CD4-positive, alpha-beta T cell (primary cell): Measurements from ENCODE around the gene RMRP. TPM values are rescaled to one million over a fixed set of nuclear protein-coding genes. Genes with fewer than 3 reads are reported as not detected.

Experiments used
- ATAC-seq: fragments of 200-7000 bp; cut with Tn5 transposase; one replicate; pipeline ENCODE4 v1.10.0; 2022; ENCODE audit warnings: mild to moderate bottlenecking; ENCODE audit not compliant: poor library complexity
- CTCF ChIA-PET: fragments of 350-600 bp; sonication (Branson Sonifier 250); formaldehyde crosslinking; loops from one replicate; lab custom pipeline; 2021; ENCODE audit warnings: antibody characterized with exemption, inconsistent platforms; lab: Charles Lee
- POLR2A ChIA-PET: fragments of 350-600 bp; sonication (Branson Sonifier 250); formaldehyde crosslinking; loops from one replicate; lab custom pipeline; 2021; ENCODE audit warnings: antibody characterized with exemption, inconsistent platforms; lab: Charles Lee
- DNase-seq, 14 experiments: peaks; one replicate each; pipeline ENCODE4 v3.0.0-alpha.2; 2013 to 2020; ENCODE audit warnings: mixed read lengths in 2 of 14
- H3K27ac ChIP-seq, 2 donors: one replicate each; pipeline versions ENCODE4 v1.5.1 to v1.7.0; 2013; ENCODE audit warnings: low read length in 2 of 2, low read depth in 1 of 2, mild to moderate bottlenecking in 1 of 2
- H3K27me3 ChIP-seq, 2 experiments: 1 replicate in 1 of 2; 2 replicates in 1 of 2; pipeline versions ENCODE4 v1.6.1 to v1.7.0; 2013; ENCODE audit warnings: low read length in 2 of 2, control low read depth in 1 of 2, mild to moderate bottlenecking in 1 of 2, moderate library complexity in 1 of 2; ENCODE audit not compliant: insufficient read depth in 2 of 2, control insufficient read depth in 1 of 2
- H3K36me3 ChIP-seq: one replicate; pipeline ENCODE4 v1.6.1; 2013; ENCODE audit warnings: low read length, control low read depth; ENCODE audit not compliant: insufficient read depth
- H3K4me1 ChIP-seq: one replicate; pipeline ENCODE4 v1.6.1; 2013; ENCODE audit warnings: low read length, control low read depth; ENCODE audit not compliant: insufficient read depth
- H3K4me3 ChIP-seq: one replicate; pipeline ENCODE4 v1.5.1; 2013; ENCODE audit warnings: mild to moderate bottlenecking, low read length, moderate library complexity
- H3K9me3 ChIP-seq, 2 experiments: 1 replicate in 1 of 2; 2 replicates in 1 of 2; pipeline versions ENCODE4 v1.6.1 to v1.7.0; 2013; ENCODE audit warnings: low read length in 2 of 2, mild to moderate bottlenecking in 2 of 2, control low read depth in 1 of 2, moderate library complexity in 1 of 2; ENCODE audit not compliant: control insufficient read depth in 1 of 2, insufficient read depth in 1 of 2
- H3K27ac Mint-ChIP-seq: one replicate; pipeline ENCODE4 v1.8.0; 2020; ENCODE audit warnings: mixed read lengths
- H3K27me3 Mint-ChIP-seq: one replicate; pipeline ENCODE4 v1.8.0; 2021; ENCODE audit warnings: mixed read lengths
- H3K36me3 Mint-ChIP-seq: one replicate; pipeline ENCODE4 v1.8.0; 2021; ENCODE audit warnings: low read depth, mixed read lengths
- H3K4me1 Mint-ChIP-seq: one replicate; pipeline ENCODE4 v1.8.0; 2021; ENCODE audit warnings: low read depth, mixed read lengths
- H3K4me3 Mint-ChIP-seq: one replicate; pipeline ENCODE4 v1.8.0; 2020; ENCODE audit warnings: mild to moderate bottlenecking, mixed read lengths
- H3K9me3 Mint-ChIP-seq: one replicate; pipeline ENCODE4 v1.8.0; 2020; ENCODE audit warnings: mixed read lengths
- intact Hi-C, 2 experiments: fragments of 100-400 bp; cut with DNase I in 1 of 2; cut with micrococcal nuclease in 1 of 2; formaldehyde crosslinking; loops; one replicate each; pipeline versions ENCODE4 v1.15.1 to v1.9.0; 2023 to 2025; cut with DNase I, micrococcal nuclease
- total RNA-seq, 174 experiments: library from RNA in 2 of 174; stranded (reverse) in 2 of 174; gene quantifications; one replicate each; pipeline ENCODE4 v1.2.3 and lab custom pipeline; 2021 to 2026
- TF ChIP-seq, protein P1 (sequence below): fragments of 200-600 bp; IDR thresholded peaks from one replicate; pipeline ENCODE4 v1.8.0; 2022; ENCODE audit warnings: antibody characterized with exemption, mild to moderate bottlenecking

RMRP gene
- total RNA-seq, 2 experiments from 2014 or later, result 14,857 to 24,615 TPM

GRCh38 chr9:35681341-35682002, 23.7 kb upstream of the RMRP start:
- ChIA-PET CTCF (no interaction called here), POLR2A (interaction anchor here (0.9 kb wide), 1 partner anchor 10 kb away, joined by 3 read pairs; no protein-coding TSS in a partner anchor)
- Mint-ChIP-seq H3K36me3 (no peaks in the 10 kb centered on the region), H3K4me3 (no peak overlapping the region), H3K27ac (no peak overlapping the region), H3K9me3 (no peaks in the 10 kb centered on the region), H3K4me1 (peaks cover 2% of the 10 kb centered on the region), H3K27me3 (peaks cover 1% of the 10 kb centered on the region)
- Histone ChIP-seq H3K4me1 (peaks cover under 1% of the 10 kb centered on the region), H3K36me3 (no peaks in the 10 kb centered on the region), H3K27me3 (no peaks in the 10 kb centered on the region), H3K4me3 (no peak overlapping the region), H3K27ac (no peak overlapping the region), H3K9me3 (no peaks in the 10 kb centered on the region)
- ATAC-seq, result no peak
- DNase-seq, result no peak
- TF ChIP-seq, protein P1, sequence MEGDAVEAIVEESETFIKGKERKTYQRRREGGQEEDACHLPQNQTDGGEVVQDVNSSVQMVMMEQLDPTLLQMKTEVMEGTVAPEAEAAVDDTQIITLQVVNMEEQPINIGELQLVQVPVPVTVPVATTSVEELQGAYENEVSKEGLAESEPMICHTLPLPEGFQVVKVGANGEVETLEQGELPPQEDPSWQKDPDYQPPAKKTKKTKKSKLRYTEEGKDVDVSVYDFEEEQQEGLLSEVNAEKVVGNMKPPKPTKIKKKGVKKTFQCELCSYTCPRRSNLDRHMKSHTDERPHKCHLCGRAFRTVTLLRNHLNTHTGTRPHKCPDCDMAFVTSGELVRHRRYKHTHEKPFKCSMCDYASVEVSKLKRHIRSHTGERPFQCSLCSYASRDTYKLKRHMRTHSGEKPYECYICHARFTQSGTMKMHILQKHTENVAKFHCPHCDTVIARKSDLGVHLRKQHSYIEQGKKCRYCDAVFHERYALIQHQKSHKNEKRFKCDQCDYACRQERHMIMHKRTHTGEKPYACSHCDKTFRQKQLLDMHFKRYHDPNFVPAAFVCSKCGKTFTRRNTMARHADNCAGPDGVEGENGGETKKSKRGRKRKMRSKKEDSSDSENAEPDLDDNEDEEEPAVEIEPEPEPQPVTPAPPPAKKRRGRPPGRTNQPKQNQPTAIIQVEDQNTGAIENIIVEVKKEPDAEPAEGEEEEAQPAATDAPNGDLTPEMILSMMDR, result no peak
- intact Hi-C loops, result no loop called here

DNA sequence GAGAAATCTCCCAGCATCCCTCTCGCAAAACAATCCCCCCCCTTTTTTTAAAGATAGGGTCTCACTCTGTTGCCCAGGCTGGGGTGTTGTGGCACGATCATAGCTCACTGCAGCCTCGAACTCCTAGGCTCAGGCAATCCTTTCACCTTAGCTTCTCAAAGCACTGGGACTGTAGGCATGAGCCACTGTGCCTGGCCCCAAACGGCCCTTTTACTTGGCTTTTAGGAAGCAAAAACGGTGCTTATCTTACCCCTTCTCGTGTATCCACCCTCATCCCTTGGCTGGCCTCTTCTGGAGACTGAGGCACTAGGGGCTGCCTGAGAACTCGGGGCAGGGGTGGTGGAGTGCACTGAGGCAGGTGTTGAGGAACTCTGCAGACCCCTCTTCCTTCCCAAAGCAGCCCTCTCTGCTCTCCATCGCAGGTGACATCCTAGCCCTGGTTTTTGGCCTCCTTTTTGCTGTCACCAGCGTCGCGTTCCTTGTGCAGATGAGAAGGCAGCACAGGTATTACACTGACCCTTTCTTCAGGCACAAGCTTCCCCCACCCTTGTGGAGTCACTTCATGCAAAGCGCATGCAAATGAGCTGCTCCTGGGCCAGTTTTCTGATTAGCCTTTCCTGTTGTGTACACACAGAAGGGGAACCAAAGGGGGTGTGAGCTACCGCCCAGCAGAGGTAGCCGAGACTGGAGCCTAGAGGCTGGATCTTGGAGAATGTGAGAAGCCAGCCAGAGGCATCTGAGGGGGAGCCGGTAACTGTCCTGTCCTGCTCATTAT, 22.7 kb upstream of the RMRP start:
- DNase-seq (no peak), ATAC-seq (no peak)
- H3K27me3 ChIP-seq, result peaks cover 0 to 2% of the 10 kb centered on the region in 2 experiments
- H3K4me1 ChIP-seq, result peaks cover 10% of the 10 kb centered on the region
- no peak overlapping the region for H3K27ac Mint-ChIP-seq
- H3K4me1 Mint-ChIP-seq, result peaks cover 7% of the 10 kb centered on the region
- TF ChIP-seq, protein P1, result no peak
- CTCF ChIA-PET, result no interaction called here
- no peaks in the 10 kb centered on the region for H3K9me3 ChIP-seq
- H3K4me3 Mint-ChIP-seq, result no peak overlapping the region
- intact Hi-C loops, result no loop called here
- no peak overlapping the region for H3K27ac ChIP-seq
- POLR2A ChIA-PET, result interaction anchor here (0.9 to 1.4 kb wide), 2 partner anchors 11 to 17 kb away, joined by 3 read pairs; no protein-coding TSS in a partner anchor
- H3K36me3 Mint-ChIP-seq, result no peaks in the 10 kb centered on the region
- peaks cover 5% of the 10 kb centered on the region for H3K27me3 Mint-ChIP-seq
- no peak overlapping the region for H3K4me3 ChIP-seq
- no peaks in the 10 kb centered on the region for H3K9me3 Mint-ChIP-seq
- H3K36me3 ChIP-seq, result no peaks in the 10 kb centered on the region

DNA sequence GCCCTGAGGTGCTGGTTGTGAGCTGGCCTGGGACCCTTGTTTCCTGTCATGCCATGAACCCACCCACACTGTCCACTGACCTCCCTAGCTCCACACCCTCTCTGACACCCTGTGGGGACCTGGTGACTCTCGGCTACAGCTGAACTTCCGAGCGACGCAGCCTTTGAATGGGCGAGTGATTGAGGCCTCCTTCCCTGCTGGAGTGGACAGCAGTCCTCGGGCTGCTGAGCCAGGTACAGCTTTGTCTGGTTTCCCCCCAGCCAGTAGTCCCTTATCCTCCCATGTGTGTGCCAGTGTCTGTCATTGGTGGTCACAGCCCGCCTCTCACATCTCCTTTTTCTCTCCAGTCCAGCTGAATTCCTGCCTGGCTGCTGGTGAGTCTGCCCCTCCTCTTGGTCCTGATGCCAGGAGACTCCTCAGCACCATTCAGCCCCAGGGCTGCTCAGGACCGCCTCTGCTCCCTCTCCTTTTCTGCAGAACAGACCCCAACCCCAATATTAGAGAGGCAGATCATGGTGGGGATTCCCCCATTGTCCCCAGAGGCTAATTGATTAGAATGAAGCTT, 22.0 kb upstream of the RMRP start:
- H3K4me1 ChIP-seq, result peaks cover 15% of the 10 kb centered on the region
- no peak for ATAC-seq
- no peak overlapping the region for H3K4me3 ChIP-seq
- Mint-ChIP-seq H3K27me3 (peaks cover 6% of the 10 kb centered on the region), H3K4me1 (peaks cover 11% of the 10 kb centered on the region), H3K36me3 (no peaks in the 10 kb centered on the region), H3K4me3 (no peak overlapping the region), H3K9me3 (no peaks in the 10 kb centered on the region), H3K27ac (no peak overlapping the region)
- DNase-seq, result no peak
- no peak overlapping the region for H3K27ac ChIP-seq
- POLR2A ChIA-PET, result interaction anchor here (1.4 kb wide), 1 partner anchor 16 kb away, joined by 3 read pairs; no protein-coding TSS in a partner anchor
- CTCF ChIA-PET, result no interaction called here
- no peaks in the 10 kb centered on the region for H3K9me3 ChIP-seq
- intact Hi-C loops, result no loop called here
- TF ChIP-seq, protein P1, result no peak
- no peaks in the 10 kb centered on the region for H3K36me3 ChIP-seq
- peaks cover 0 to 6% of the 10 kb centered on the region in 2 experiments for H3K27me3 ChIP-seq
